Measurements from ENCODE around the gene FALEC.

- no peak for TF ChIP-seq TARDBP (IDR thresholded peaks at IDR 0.05)
- no peak for TF ChIP-seq FOXM1 (IDR thresholded peaks at IDR 0.05; ENCODE audit: borderline replicate concordance)
- TF ChIP-seq FOXK2 (IDR thresholded peaks at IDR 0.05), result no peak
- TF ChIP-seq ZNF384 (IDR thresholded peaks at IDR 0.05), result no peak
- no peak for TF ChIP-seq HDGF (IDR thresholded peaks at IDR 0.05; ENCODE audit: borderline replicate concordance)
- TF ChIP-seq SP1 (IDR thresholded peaks at IDR 0.05), result no peak
- no peak for TF ChIP-seq LEF1 (IDR thresholded peaks at IDR 0.05; ENCODE audit: borderline replicate concordance)
- TF ChIP-seq FOXA1 (IDR thresholded peaks at IDR 0.05), result no peak
- TF ChIP-seq BHLHE40 (IDR thresholded peaks at IDR 0.05; ENCODE audit: borderline replicate concordance), result no peak
- no peak for TF ChIP-seq ELF4 (IDR thresholded peaks at IDR 0.05)
Observed at GRCh38 chr1:150554086-150554452, 38.5 kb downstream of the FALEC start.
